CD4-positive, alpha-beta T cell treated with Interleukin-12 subunit alpha and Interleukin-12 subunit beta, for 1 hour (primary cell): ENCODE data around the gene SRMS.
"Not testable (repeated sequence)": the region's sequence is repeated elsewhere in the genome, so short reads cannot be mapped to it uniquely, and the experiment has no call there.

ENCODE experiments used
- DNase-seq: peaks from one replicate; pipeline ENCODE4 v3.0.0-alpha.2; 2020

SRMS gene

DNA sequence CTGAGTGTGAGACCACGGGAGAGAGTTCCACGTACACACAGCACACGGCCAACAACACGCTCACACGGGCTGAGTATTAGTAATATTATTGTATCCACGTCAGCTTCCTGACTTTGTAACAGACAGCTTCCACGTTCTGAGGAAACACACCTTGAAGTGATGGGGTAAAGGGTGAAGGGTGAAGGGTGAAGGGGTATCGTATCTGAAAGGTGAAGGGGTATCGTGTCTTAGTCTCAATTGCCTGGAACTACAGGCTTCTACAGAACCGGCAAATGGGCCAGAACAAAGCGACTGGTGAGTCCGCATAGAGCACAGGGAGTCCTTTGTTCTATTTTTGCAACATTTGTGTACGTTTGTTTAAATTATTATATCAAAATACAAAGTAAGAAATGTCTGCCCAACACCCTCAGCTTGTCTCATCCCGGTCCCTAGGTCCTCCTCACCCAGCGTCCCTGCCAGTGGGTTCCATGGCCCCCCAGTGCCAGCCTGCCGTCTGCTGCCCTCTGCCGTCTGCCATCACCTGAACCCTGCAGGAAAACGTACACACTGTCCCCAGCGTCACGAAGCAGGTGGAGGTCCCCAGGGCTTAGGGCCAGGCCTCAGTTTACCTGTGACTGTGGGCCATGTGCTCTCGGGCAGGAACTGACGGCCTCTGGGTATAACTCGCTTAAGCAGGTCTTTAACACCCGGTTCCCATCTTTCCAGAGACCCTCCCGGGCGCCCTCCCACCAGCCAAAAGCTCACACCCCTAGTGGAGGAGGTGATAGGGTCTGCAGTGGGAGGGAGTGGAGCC is 30.9 kb upstream of the SRMS start:
- DNase-seq, result peak; percentile 19

DNA sequence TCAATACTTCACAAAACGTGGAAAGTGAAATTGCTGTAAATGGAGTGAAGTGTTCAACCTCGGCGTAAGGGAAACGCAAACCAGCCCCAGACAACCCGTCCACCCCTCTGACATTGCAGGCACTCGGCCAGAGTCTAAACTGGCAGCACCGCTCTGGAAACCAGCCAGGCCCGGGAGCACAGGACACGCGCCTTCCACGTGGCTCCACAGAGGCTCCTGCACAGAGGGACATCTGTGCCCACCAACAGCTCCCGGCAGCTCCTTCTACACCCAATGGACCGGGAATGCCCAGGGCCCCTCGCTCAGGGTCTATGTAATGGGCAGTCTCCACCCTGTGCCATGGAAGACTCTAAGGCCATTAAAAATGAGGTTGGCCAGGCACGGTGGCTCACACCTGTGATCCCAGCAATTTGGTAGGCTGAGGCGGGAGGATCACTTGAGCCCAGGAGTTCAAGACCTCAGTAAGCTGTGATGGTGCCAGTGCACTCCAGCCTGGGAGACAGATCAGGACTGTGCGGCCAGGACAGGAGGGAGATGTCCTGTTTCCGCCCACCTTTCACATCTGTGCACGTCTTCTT is 29.9 kb upstream of the SRMS start:
- no peak for DNase-seq

DNA sequence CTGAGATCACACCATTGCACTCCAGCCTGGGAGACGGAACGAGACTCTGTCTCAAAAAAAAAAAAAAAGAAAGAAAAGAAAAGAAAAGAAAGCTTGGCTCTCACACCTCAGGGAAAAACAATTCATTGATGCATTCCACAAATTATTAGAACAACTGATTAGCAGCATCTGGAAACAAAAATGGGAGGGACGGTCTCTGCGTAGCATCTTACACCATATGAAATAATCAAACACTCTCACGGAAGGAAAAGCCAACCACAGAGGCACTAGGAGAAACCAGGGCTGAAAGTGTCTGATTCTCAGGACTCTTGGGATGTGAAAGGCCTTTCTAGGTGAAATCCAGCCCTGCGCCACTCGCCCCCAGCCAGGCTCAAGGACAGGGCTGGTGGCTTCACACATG is 28.8 kb upstream of the SRMS start:
- no peak for DNase-seq

DNA sequence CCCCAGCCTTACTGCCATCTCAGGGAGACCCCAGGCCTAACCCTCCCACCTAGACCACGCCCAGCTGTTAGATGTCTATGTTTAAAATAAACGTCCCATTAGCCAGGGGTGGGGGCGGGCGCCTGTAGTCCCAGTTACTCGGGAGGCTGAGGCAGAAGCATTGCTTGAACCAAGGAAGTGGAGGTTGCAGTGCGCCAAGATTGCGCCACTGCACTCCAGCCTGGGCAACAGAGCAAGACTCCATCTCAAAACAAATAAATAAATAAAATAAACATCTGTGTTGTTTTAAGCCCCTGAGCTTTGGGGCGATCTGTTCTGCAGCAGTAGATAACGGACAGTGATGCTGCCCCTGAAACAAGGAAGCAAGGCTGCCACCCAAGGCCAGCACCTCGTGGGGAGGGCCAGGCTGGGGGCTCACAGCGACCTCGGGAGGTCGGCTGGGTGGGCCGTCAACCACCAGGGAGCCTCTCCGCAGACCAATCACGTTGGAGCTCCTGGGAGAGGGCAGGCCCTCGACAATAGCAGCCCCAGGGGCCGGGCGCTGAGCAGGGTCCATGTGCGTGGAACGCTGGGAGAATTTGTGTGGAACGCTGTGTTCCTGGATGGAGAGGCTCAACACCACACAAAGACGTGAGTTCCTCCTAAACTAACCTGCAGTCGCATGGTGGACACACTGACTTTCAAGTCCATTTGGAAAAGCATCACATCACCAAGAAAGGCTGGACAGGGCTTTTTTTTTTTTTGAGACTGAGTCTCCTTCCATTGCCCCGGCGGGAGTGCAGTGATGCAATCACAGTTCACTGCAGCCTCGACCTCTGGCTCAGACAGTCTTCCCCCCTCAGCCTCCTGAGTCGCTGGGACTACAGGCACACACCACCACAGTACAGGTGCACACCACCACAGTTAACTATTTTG is 27.5 kb upstream of the SRMS start:
- no peak for DNase-seq

DNA sequence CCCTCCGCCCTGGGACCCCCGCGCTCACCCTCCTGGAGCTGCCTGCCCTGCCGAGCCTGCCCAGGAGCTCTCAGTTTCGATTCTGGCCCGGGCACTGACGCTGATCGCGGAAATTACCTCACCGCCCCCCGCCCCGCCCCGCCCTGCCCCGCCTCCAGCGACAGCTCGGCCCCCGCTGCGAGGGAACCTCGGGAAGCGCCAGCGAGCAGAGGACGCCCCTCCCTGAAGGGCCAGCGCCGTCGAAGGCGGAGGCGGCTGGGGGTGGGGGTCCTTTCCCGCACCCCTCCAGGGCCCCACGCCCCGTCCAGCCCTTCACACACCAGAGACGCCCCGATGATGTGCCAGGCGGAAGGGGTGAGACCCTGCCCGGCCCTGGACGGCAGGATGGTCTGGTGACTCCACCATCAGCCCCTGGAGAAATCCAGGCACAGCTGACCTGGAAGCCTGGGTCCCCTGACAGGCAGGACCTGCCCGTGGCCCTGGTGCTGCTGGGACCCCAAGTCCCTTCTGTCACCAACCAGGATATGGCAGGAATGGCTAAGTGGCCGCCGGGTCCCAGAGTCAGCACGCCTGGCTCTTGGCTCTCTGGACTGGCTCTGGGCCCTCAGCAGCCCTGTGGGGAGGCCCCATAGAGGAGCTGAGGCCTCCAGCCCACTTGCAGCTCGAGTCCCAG is 26.7 kb upstream of the SRMS start, which contains the start of gene HELZ2:
Gene HELZ2, minus strand, starts transcription at position 84 of the 673 bp plus-strand sequence. CDS start 1,854 bp downstream, outside the sequence.
- DNase-seq, result peak; percentile 82

DNA sequence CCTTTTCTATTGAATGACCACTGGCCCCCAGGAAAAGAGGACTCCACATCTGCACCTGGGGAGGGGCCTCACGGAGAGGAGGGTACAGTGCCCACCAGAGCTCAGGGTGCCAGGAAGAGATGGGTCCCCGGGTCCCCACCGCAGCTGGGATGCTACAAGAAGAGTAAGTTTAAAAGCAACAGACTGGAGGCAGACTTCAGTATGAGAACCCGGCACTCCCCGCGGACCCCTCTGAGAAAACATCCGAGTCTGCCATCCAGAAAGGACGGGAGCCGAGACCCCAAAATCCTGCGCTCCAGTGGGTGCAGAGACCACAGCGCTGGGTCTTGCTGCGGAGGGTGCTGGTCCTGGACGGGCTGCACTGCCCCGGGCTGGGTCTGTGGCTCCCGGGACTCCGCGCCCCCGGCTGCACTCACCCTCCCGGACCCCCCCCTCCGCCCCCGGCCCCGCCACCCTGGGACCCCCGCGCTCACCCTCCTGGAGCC is 26.1 kb upstream of the SRMS start:
- no peak for DNase-seq

DNA sequence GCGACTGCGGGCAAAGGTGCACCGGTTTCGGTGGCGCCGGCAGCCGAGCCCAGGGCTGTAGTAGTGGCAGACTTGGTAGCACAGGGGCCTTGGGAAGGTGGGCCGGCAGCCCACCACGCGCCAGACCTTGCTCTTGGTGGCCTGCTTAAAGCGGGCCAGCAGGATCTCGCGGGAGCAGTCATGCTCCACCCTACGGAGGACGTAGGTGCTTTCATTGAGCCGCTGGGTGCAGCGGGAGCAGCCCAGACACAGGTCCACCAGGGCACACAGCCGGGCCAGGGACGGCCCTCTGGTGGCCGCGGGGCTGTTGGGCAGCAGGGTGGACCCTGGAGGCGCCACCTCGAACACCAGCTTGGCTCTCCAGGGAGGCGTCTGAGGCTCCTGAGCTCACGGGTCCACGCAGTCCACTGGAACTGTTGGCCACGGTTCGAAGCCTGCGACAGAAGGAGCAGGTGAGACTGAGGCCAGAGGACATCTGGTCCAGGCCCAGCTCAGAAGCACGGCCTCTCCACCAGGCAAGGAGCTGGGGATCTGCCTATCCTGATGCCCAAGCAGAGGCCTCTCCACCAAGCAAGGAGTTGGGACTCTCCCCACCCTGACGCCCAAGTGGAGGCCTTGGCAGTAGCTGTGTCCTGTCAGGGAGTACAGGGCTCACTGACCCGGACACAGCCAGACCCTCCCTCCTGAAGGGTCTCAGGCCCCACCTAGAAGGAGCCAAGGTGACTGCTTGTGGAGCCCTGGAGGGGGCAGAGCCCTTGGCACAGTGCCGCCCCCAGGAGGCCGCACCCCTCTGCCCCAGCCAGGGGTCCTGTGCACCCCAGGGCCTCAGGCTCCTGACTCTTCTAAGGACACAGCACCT is 25.5 kb upstream of the SRMS start:
- no peak for DNase-seq

DNA sequence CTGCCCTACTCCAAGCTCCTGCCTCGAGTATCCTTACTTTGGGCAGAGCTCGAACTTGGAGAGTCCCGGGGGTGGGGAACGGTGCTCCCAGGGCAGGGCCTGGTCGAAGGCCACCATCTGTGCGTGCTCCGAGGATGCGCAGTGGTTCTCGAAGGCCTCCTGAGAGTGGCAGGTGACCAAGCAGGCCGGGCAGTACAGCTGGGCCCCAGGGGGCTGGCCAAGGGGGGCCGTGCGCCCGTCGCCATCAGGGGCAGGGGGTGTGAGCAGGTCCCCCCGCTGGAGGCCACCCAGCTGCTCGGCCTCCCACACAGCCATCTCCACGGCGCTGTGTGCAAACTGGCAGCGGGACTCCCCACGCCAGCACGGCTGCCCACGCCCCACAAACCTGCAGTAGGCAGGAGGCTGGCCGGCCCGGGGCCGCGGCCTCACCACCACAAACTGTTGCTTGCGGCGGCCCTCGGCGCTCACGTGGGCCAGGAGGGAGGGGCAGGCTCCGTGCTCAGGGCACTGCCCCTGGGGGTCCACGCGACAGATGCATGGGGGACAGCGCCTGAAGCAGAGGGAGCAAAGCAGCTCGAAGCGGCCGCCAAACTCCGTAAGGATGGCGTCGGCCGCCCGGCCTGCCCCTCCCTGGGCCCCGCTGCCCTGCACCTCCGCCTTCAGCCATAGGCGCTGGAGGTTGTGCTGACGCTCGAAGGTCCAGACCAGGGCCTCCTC is 24.7 kb upstream of the SRMS start:
- no peak for DNase-seq

DNA sequence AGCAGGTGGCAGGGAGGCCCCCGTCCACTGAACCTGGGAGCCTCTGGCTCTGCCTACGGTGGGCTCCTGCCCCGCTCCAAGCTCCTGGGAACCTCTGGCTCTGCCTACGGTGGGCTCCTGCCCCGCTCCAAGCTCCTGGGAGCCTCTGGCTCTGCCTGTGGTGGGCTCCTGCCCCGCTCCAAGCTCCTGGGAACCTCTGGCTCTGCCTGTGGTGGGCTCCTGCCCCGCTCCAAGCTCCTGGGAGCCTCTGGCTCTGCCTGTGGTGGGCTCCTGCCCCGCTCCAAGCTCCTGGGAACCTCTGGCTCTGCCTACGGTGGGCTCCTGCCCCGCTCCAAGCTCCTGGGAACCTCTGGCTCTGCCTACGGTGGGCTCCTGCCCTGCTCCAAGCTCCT is 23.5 kb upstream of the SRMS start:
- DNase-seq, result not testable (repeated sequence)

DNA sequence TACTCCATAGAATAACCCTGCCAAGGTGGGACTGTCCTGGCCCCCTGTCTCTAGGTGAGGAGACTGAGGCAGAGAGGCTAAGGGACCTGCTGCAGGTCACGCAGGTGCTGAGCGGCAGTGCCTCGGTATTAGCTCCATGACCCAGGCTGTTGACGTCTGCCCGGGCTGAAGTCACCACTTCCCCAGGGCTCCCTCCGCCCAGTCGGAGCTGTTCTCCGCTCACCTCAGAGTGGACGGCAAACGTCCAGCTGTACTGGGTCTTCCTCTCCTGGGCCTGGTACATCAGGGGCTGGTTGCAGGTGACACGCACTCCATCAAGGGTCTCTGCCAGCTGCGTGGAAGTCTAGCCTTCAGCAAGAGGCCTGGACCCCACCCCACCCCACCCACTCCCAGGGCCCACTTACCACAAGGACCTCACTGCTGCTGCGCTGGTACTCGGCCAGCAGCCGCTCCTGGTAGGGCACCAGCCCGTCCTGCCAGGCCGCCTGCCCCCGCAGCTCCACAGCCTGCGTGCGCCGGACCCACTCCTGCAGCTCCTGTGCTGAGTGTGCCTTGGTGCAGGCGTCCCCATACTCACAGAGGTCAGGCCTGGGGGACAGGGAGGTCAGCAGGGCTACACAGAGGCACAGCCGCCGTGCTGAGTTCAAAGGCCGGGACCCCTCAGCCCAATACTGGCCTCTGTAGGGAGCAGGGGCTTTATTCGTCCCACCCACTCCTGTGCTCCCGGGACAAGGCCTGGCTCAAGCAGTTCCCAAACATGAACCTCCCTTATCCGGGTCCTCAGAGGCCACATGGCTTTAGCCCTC is 22.9 kb upstream of the SRMS start:
- no peak for DNase-seq

DNA sequence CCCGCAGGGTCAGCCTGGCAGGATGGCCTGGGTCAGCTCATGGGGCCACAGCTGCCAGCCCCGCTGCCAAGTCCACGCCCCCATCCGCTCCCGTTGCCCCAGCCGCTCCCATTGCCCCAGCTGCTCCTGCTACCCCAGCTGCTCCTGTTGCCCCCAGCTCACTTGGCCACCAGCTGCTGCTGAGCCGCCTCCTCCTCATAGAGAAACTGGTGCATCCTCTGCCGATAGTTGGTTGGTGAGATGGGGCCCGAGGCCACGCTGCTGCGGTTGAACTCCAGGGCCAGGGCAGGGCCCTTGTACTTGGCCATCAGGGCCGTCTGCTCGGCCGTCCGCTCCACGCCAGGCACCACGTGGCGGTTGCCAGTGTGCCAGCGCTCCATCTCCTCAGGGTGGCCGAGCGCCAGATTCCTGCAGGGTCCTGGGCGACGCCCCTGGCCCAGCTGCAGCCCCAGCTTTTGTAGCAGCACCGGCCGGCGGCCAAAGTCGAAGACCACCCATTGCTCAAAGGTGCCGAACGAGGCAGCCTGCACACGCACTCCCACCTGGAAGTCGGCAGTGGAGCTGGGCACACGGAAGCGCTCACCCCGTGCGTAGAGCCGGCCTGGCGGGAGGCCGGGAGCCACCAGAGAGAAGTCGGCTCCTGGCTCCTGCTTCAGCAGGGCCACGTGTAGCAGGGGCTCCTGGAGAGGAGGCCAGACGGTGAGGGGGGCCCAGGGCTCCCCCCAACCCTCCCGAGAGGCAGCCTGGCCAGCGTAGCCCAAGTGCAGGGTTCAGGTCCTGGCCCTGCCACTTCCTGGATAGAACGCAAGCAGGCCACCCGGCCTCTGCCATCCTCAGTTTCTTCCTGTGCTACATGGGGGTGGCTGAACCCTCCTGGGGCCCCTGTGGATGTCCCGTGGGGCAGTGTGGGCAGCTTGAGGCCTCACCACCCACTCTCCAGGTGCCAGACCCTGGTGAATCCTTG is 21.7 kb upstream of the SRMS start:
- DNase-seq, result no peak

DNA sequence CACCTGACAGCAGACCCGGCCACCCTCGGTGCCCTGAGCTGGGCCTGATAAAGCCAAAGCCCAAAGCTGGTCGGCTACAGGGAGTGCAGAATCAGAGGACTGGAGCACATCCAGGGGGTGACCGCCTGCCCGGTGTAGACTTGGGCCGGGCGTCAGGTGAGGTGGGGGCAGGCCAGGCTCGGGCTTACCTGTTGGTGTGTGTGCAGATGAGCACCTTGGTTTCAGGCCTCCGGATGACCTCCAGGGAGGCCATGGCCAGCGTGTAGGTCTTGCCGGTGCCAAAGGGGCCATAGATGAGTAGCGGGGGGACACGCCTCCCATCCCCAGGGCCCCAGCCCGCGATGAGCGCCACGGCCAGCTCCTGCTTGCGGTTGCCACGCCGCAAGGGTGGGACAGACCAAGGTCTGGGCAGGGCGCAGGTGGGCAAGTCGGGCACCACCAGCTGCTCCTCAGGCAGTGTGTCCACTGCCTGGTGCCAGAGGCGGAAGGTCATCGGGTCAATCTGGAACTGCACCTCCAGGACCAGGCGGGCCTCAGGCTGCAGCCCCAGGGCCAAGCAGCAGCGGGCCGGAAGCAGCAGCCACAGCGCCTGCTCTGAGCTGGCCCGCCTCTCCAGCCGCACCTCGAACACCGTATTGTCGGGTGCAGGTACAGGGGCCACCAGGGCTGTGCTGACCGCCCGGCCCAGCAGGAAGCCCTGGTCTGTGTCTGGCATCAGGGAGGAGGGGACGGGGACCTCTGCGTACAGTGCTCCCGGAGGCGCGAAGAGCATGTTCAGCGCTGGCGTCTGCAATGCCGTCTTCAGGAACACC is 20.8 kb upstream of the SRMS start:
- peak; percentile 23 for DNase-seq

DNA sequence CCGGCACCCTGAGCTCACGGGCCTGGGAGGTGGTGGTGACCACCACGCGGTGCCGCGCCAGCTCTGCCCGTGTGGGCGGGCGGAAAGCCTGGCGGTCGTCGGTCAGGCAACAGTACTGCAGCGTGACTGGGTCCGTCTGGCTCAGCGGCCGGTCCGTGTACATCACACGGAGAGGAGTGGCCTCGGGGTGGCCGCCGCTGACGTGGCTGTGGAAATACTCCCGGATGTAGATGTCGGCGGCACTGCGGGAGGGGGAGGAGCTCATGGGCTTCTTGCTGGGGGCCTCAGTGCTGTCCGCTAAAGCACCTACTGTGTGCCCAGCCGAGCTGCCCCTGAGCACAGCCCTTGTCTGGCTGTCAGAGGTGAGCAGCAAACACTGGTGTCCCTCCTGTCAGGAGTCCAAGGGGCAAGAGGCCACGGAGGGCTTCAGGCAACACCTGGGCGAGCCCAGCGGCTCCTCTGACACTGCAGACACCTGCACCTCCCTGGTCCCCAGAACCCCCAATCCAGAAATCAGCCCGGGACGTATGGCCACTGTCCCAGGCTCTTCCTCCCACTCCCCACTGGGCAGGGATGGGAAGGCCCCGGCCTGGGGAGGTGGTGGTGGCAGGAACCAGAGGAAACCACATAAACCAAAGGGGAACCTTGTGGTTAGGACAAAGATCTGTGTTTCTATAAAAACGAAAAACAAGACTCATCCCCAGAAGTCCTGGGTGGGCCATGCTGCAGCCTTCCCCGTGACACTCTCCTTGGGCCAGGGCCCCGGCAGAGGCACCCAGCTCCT is 20.0 kb upstream of the SRMS start:
- DNase-seq, result peak; percentile 72

DNA sequence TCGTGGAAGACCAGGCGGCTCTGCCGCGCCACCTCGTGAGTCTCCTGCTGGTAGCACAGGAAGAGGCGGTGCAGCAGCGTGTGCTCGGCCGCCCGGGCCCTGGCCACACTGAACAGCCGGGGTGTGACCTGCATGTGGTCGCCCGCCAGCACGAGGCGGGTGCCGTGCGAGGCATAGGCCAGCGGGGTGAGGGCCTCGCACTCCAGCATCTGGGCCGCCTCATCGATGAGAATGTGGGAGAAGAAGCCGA is 19.5 kb upstream of the SRMS start:
- DNase-seq, result no peak

DNA sequence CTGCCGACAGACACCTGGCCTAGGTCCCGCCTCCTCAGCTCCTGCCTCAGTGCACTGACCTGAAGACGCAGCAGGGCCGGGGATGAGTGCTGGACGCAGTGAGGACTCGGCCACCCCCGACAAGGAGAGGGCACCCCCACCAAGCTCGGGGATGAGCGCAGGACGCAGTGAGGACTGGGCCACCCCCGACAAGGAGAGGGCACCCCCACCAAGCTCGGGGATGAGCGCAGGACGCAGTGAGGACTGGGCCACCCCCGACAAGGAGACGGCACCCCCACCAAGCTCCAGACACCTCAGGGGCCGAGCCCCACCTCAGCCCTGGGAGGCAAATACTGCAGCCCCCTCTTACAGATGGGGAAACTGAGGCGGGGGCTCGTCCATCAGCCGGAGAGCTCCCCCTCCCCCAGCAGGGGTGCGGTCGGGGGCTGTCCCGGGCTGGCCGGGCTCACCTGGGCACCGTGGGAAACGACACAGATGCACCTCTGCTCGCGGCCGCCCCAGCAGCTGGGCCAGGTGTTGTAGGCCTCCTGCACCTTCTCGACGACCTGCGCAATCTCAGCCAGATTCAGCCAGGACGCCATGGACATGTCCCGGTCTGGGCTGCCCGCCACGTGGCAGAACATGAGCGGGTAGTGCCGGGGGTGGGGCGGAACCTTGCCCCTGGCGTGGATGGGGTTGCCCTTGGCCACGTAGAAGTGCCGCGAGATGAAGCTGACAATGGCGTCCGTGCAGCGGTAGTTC is 19.0 kb upstream of the SRMS start:
- DNase-seq, result no peak

DNA sequence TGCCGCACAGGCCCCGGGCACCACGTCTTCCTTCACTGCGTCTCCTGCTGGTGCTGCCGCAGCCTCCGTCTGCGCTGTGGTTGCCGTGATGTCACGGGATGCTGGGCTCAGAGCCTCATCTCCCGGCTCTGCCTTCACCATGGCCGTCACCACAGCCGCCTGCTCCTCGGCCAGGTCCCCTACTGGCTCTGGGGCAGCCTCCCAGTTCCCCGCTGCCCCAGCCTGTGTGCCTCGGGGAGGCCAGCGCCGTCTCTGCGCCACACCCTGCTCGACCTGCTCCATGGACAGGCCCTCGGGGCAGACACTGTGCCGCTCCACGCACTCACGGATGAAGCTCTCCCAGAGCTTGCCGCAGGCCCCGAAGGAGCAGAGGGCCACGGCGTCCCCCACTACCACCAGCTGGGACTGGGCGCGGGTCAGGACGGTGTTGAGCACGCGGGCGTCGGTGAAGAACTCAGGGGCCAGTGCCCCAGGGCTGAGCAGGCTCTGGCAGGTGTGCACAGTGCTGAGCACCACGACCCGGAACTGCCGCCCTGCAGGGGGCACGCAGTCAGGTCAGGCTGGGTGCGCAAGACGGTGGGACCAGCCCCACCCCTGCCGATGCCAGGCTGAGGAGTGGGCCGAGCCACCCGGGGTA is 18.3 kb upstream of the SRMS start:
- no peak for DNase-seq
